NCI-H460 (cell line): ENCODE results near the gene SLC35D2. TPM values are rescaled to one million over a fixed set of nuclear protein-coding genes. Genes with fewer than 3 reads are reported as not detected.
"Not testable (repeated sequence)": the region's sequence is repeated elsewhere in the genome, so short reads cannot be mapped to it uniquely, and the experiment has no call there.

ENCODE experiments used
- DNase-seq: peaks from one replicate; pipeline ENCODE4 v3.0.0-alpha.2; 2016; ENCODE audit warnings: low read depth; ENCODE audit errors: extremely low read depth
- total RNA-seq: library from RNA; depleted of rRNA; stranded (reverse); fragments of >200 nt; shearing (Covaris generic); gene quantifications from 2 replicates; pipeline ENCODE4 v1.2.3, GENCODE V29; 2014

Gene SLC35D2
- total RNA-seq, 1 experiment from 2014 or later = 35.1 TPM

DNA sequence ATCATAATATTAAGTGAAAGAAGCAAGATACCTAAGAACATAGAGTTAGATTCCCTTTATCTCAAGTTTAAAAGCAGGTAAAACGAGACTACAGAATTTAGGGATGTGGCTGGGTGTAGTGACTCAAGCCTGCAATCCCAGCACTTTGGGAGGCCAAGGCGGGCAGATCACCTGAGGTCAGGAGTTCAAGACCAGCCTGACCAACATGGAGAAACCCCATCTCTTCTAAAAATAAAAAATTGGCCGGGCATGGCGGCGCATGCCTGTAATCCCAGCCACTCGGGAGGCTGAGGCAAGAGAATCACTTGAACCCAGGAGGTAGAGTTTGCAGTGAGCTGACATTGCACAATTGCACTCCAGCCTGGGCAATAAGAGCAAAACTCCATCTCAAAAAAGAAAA lies 21.4 kb downstream of the SLC35D2 start:
- DNase-seq = not testable (repeated sequence)

DNA sequence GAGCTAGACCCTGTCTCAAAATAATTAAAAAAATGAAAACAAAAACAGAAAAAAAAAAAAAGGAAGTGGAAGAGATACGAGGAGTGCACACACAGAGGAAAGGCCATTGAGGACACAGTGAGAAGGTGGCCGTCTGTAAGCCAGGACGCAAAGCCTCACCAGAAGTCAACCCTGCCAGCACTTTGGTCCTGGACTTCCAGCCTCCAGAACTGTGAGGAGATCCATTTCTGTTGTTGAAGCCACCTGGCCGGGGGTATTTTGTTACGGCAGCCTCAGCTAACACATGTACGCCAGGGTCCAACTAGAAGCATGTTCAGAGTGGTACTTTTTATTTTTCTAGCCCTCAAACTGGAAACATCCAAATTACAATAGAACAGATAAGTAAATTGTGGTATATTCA lies 21.8 kb downstream of the SLC35D2 start:
- no peak for DNase-seq

DNA sequence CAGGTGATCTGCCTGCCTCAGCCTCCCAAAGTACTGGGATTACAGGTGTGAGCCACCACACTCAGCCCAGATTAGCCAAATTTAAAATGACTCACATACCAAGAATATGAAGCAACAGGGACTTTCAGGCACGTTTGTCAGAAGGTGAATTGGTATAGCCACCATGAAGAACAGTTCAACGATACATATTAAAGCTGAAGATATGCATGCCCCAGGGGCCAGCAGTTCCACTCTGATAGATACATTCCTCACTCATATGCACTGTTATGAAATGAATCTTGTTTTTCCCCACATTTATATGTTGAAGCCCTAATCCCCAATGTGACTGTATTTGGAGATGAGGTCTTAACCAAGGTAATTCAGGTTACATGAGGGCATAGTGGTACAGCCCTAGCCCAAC lies 22.5 kb downstream of the SLC35D2 start:
- no peak for DNase-seq

DNA sequence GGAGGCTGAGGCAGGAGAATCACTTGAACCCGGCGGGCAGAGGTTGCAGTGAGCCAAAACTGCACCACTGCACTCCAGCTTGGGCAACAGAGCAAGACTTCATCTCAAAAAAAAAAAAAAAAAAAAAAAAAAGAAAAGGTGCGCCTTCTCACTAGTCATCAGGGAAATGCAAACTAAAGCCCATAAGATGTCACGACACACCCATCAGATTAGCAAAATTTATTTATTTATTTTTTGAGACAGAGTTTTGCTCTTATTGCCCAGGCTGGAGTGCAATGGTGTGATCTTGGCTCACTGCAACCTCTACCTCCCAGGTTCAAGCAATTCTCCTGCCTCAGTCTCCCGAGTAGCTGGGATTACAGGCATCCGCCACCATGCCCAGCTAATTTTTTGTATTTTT lies 23.0 kb downstream of the SLC35D2 start:
- DNase-seq = not testable (repeated sequence)

DNA sequence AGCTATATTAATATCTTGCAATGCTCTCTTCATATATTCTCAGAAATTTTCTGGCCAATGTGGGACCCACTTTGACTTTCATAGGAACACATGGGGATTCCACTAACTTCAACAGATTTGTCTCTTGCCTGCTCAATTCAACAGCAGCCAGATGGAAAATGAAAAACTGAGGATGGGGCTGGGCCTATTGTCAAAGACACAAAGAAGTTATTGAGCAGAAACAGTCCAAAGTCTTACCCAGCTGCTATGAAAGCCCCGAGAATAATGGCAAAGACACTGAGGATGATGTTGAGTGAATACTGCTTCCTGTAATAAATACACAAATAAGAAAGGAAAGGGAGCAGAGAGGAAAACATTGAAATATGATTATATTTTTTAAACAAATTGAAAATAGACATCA lies 32.6 kb downstream of the SLC35D2 start:
- no peak for DNase-seq

DNA sequence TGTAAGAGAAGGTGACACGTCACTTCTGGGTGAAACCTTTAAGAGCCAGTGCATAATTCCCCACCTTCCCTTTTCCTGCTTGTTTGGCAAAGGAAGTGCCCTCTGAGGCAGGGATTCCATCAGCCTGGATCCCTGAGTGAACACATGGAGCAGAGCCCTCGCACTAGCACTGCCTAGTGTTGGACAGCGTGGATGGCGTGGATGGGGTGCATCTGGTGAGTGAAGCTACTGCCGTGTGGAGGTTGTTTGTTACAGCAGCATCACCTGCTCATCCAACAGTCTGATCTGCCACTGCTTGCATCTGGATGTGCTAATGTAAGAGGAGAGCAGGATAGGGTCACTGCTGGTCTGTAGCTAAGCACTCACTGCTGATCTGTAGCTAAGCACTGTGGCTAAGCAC lies 35.2 kb downstream of the SLC35D2 start:
- no peak for DNase-seq

DNA sequence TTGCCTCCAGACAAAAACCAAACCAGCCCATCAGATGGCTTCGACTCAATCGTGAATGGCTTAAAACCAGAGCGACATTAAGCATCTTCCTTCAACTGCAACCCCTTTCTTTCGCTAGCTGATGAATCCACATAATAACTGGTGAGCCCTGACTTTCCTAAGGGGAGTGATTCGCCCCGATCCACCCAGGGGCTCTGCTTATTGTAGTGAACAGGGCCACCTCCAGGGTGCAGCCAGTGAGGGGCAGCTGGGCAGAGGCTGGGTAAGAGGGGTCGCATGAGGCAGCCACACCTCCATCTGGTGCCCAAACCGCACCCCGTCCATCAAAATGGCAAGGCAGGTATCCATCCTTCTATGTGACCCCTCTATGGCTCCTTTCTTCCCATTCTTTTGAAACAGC lies 38.0 kb downstream of the SLC35D2 start:
- no peak for DNase-seq

DNA sequence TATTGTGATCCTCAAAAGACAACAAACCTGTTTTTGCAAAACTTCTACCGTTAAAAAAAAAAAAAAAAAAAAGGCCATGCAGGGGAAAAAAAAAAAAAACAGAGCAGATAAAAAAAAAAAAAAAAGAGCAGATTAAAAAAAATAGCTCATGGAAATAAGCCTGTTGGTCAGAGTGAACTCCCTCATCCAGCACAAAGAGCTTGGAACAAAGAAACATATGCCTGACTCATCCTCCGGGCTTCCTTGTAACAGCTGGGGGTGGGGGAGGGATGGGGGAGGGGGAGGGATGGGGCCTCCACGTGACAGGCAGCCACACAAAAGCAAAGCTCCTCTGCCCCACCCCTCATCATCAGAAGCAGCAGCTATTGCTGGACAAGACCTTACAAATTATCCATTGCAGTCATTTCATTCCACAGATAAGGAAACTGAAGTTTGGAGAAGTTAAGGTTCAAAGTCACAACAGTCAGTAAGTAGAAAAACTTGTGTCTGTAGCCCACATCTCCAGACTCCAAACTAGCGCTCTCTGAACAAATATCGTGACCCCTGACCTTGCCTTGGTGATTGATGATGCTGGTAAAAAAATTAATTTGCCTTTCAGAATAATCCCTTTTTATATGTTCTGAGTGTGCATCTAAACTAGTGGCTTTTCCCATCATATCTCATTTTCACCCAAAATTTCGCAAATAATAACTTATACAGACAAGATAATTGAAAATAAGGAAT lies 38.9 kb downstream of the SLC35D2 start:
- peak; percentile 29 for DNase-seq

DNA sequence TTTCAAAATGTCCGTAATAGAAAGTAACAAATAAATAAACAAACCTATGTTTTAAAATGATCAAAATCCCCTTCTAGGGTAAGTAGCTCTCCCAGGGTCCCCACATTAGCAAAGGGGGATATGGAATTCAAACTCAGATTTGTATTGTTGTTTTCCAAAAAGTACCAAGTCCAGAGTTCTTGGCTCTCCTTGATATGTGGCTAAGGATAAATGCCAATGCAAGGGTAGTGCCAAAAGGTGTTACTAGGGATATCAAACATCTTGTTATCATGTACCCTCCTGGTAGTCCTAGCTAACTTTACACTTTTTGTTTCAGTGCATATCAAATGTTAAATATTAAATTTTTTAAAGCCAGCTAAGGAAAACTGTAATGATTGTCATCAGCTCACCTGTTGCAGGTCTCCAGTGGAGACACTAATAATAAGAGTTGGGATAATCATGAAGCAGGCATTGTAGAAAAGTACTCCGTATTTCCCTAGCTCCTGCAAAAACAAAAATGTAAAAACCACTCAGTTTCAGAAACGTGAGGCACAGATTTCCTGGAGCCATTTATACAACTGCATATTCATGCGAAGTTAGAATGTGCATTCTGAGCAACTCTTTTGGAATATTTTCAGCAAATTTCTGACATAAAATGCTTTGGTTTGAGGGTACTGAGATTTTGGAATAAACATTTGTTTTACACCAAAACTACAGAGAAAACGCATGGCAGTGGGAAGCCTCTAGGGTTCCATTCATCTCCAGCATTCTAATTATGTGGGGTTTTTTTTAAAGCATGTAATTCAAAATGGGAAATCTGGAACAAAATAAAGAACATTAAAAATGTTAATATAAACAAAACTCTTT lies 39.8 kb downstream of the SLC35D2 start:
- DNase-seq = no peak

DNA sequence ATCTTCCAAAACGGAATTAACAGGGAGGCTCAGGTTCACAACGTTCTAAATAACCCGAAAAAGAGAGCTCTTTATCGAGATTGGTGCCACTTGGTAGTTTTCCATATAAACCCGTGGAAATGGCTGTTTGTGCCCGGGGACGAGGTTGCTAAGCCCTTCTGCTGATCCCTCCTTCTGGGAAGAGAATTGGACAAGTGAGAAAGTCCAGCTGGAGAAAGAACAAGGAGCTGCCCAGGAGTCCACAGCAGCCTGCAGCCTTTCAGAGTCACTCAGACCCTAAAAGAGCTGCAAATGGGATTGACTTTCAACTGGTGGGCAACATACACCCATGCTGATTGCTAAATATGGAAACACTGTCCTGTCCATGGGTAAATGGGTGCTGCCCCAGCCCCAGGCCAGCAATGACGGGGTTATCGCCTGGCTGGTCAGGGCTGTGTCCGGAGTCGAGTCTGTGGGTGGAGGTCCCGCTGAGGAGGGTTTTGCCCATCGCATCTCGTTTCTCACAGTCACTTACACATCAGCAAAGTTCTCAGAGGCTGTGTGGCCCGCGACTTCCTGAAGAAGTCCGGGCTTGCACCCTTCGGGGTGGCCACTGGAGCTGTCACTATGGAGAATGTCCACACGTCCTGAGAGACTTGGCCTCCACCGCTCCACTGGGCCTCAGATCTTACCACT lies 40.8 kb downstream of the SLC35D2 start:
- DNase-seq = no peak

DNA sequence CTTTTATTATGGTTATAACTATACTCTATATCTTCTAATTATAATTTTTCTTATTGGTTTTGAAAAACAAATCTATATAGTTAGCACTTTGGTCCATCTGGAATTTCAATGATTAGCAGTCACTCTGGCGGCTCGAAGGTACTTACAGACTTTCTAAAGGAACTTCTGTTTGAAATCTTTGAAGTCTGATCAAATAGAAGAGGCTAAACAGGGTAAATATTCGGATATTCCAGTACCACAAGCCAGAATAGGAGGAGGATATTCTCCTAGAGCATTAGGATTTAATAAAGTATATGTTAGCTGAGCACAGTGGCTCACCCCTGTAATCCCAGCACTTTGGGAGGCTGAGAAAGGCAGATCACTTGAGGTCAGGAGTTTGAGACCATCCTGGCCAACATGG lies 42.8 kb downstream of the SLC35D2 start:
- no peak for DNase-seq

DNA sequence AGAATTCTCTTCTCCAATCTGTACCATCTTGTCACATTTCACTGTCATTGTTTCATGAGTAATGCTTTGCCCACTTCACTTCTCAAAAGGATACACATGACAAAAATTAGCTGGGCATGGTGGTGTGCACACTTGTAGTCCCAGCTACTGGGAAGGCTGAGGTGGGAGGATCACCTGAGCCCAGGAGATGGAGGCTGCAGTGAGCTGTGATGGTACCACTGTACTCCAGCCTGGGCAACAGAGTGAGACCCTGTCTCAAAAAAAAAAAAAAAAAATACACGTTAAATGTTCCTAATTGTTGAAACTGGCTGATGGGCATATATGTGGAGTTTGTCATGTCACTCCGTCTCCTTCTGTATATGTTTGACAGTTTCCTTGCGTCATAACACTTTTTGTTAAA lies 45.2 kb downstream of the SLC35D2 start:
- no peak for DNase-seq

DNA sequence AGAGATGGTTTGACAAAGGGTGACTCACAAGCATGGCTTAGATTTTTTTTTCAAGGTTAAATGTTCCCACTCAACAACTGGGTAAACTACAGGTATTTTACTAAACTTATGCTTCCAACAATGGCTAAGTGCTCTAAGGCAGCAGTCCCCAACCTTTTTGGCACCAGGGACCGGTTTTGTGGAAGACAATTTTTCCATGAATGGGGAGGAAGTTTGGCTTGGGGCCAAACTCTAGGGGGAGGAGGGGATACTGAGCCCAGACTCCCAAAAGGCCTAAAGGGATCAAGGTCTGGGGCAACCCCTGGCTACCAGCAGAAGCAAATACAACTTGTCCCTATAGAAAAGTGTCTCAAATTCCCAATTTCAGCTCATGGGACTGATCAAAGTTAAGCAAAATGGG lies 49.6 kb downstream of the SLC35D2 start:
- DNase-seq = no peak

DNA sequence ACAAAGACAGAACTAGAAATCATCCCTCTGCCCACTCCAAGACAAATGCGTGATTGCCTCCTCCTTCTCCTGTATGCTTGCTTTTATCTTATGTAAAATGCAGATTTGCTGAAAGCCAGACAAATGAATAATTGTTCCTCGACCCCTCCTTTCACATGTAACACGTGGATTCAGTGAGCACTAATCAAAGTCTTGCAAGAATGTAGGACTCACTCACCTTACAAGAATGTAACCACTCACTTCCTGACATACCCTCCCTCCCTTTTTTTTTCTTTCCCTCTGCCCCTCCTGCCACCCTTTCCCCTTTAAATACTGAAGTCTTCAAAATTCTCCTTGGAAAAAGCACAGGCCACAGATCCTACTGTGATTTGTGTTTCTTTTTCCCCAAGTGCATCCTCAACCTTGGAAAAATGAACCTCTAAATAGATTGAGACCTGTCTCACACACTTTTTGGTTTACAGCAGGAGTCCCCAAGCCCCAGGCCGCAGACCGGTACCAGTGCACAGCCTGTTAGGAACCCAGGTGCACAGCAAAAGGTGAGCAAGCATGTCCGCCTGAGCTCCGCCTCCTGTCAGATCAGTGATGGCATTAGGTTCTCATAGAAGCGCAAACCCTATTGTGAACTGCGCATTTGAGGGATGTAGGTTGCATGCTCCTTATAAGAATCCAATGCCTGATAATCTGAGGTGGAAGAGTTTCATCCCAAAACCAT lies 52.1 kb downstream of the SLC35D2 start:
- no peak for DNase-seq

DNA sequence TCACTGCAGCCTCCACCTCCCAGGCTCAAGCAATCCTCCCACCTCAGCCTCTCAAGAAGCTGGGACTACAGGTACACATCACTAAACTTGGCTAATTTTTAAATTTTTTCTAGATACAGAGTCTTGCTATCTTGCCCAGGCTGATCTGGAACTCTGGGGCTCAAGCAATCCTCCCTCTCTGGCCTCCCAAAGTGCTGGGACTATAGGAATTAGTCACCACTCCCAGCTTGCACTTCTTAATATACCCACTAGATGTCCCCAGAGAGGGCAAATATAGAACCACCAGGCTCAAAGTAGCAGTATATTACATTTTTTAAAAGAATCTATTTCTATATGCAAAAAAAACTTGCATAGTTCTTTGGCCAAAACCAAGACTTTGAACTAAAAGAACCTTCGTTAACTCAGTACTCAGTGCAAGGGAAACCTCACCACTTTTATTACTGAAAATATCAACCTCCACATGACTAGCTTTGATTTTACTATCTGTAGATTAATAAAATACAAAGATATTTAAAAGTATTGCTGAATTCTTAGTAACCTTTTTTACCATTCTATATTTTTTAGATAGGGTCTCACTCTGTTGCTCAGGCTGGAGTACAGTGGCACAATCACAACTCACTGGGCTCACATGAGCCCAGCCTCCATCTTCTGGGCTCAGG lies 55.7 kb downstream of the SLC35D2 start:
- DNase-seq = peak; percentile 66

DNA sequence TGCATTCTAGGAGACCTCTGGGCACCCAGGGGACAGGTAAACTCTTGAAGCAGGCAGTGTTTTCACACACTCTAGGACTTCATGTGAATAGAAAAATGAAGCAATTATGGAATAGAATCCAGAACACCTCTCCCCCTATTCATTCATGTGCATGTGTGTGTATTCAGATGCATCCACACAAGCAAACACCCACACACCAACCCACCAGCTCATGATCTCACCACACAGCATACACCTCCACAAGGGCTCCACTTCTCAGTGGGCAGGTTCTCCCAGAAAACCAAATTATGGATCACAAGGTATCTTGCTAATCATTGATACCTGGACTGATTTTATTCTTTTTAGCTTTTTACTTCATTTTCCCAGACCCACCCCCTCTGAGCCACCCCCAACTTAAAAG lies 60.3 kb downstream of the SLC35D2 start:
- DNase-seq = no peak

DNA sequence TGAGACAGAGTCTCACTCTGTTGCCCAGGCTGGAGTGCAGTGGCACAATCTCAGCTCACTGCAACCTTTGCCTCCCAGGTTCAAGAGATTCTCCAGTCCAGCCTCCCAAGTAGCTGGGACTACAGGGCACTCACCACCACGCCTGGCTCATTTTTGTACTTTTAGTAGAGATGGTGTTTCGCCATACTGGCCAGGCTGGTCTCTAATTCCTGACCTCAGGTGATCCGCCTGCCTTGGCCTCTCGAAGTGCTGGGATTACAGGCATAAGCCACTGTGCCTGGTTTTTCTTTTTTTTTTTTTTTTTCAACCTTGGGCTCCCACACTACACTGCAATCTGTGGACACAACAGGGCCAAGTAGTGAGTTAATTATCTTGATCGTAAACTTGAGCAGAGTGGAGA lies 60.8 kb downstream of the SLC35D2 start:
- not testable (repeated sequence) for DNase-seq

DNA sequence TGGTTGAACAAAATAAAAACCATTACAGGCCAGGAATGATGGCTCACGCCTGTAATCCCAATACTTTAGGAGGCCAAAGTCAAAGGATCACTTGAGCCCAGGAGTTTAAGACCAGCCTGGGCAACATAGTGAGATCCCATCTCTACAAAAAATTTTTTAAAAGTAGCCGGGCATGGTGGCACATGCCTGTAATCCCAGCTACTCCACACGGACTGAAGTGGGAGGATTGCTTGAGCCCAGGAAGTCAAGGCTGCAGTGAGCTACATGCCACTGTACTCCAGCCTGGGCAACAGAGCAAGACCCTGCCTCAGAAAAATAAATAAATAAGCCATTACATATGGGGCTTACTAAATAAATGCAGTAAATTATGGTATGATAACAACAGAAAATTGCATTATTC lies 61.3 kb downstream of the SLC35D2 start:
- not testable (repeated sequence) for DNase-seq

DNA sequence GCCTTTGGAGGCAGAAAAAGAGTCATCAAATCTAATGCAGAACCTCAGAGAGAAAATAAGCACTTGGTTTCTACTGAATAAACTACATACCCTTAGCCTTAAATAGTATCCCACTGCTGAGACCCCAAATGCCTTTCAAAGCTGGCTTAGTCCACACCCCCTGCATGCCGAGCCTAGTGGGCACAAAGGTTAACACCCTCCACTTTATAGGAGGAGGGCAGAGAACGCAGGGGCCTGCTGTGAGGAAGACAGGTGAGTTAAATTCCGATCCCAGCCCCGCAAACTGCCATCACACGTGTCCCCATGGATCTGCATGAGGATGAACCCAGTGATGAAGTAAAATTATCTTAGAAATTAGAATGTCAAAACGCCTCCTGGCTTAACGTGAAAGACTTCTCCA lies 62.0 kb downstream of the SLC35D2 start:
- no peak for DNase-seq

DNA sequence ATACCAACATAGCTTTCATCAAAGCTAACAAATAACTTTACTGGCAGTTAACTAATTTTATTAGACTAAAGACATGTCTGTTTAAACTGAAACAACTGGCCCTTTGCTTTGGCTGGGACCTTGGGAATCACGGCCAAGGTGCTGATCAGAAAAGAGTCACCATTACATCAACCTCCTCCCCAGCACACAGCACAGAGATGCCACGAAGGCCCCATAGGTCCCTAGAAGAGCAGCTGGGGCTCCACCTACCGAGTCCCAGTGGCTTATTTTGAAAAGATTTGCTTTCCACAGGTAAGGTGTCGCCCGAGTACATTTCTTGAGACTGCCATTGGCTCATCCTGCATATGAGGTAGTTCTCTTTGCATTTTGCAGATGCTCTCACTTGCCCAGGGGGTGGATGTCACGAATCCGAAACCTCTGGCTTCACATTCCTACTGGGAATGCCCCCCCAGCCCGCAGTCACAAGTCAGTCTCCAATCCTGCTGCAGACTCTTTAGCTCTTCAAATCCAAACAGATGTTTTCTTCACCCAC lies 62.7 kb downstream of the SLC35D2 start:
- no peak for DNase-seq
